HG02610 (cell line): ENCODE results near the gene NKX1-1.

Experiments used
- ATAC-seq: cut with Tn5 transposase; IDR thresholded peaks from one replicate; pipeline ENCODE4 v1.9.1; 2021; ENCODE audit warnings: mild to moderate bottlenecking, moderate library complexity; ENCODE audit not compliant: unreplicated experiment

The NKX1-1 gene

GRCh38 chr4:1362046-1362445, 44.2 kb downstream of the NKX1-1 start:
- no peak for ATAC-seq

GRCh38 chr4:1361431-1361830, 44.8 kb downstream of the NKX1-1 start:
- ATAC-seq, result no peak

GRCh38 chr4:1360423-1361283, 45.6 kb downstream of the NKX1-1 start:
- ATAC-seq, result no peak

GRCh38 chr4:1359976-1360375, 46.3 kb downstream of the NKX1-1 start:
- no peak for ATAC-seq

- no peak for ATAC-seq
Measured at GRCh38 chr4:1359144-1359501, 47.1 kb downstream of the NKX1-1 start.

- ATAC-seq, result no peak
Measured at GRCh38 chr4:1358421-1359143, 47.7 kb downstream of the NKX1-1 start.

- no peak for ATAC-seq
Measured at GRCh38 chr4:1357356-1358248, 48.6 kb downstream of the NKX1-1 start.

- ATAC-seq, result no peak
Measured at GRCh38 chr4:1356181-1356998, 49.9 kb downstream of the NKX1-1 start.

GRCh38 chr4:1355378-1355777, 50.9 kb downstream of the NKX1-1 start:
- ATAC-seq, result no peak

GRCh38 chr4:1354983-1355275, 51.3 kb downstream of the NKX1-1 start:
- no peak for ATAC-seq

- no peak for ATAC-seq
Measured at GRCh38 chr4:1354136-1354982, 51.9 kb downstream of the NKX1-1 start.

- ATAC-seq, result no peak
Measured at GRCh38 chr4:1353186-1354055, 52.8 kb downstream of the NKX1-1 start.
